C1 segment of cervical spinal cord (tissue), 14 donors: ENCODE data around the gene GPR101.
"Not testable (repeated sequence)": the region's sequence is repeated elsewhere in the genome, so short reads cannot be mapped to it uniquely, and the experiment has no call there.

Source experiments
- DNase-seq, 14 donors: peaks; one replicate each; lab custom pipeline; 2025; lab: John Stamatoyannopoulos, UW

Gene GPR101

DNA sequence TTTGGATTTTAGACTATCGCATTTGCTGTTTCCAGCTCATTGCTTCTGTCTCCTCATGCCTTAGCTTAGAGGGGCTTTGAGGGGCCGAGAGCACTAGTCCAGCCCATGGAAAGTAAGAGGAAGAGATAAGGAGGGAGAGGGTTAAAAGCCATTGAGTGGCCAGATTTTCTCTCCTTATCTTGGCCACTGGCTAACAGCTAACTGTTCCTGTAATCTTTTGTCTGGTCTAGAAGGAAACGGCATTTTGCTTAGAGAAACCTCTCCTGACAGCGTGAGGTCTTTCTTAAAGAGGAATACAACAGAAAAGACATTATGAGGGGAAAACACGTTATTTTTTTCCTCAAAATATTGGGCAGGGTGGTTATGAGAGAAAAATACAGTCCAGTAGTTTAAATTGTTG lies 7.9 kb downstream of the GPR101 start:
- DNase-seq: no peak

DNA sequence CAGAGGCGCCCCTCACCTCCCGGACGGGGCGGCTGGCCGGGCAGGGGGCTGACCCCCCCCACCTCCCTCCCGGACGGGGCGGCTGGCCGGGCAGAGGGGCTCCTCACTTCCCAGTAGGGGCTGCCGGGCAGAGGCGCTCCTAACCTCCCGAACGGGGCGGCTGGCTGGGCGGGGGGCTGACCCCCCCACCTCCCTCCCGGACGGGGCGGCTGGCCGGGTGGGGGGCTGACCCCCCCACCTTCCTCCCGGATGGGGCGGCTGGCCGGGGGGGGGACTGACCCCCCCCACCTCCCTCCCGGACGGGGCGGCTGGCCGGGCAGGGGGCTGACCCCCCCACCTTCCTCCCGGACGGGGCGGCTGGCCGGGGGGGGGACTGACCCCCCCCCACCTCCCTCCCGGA lies 33.6 kb downstream of the GPR101 start:
- DNase-seq: not testable (repeated sequence)

DNA sequence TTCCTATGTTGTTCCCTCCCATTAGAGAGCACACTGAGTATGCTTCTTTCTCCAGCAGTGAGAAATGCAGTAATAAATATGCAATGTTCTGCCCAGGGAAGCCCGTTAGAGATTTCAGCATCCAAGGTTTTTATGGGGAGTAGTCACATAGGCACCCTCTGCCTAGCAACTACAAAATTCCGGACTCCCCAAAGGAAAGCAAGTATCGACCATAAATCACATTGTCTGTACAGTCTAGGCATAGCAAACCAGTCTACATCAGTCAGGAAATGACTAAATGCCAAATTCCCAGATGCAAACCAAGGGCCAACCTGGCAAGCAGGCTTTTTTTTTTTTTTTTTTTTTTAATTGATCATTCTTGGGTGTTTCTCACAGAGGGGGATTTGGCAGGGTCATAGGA lies 34.8 kb downstream of the GPR101 start:
- no peak for DNase-seq
